Ishikawa (cell line): ENCODE measurements around the gene FTHL17.

Source experiments
- CEBPB ChIP-seq: IDR thresholded peaks from 2 replicates; pipeline ENCODE4 v1.6.1; 2012
- CREB1 ChIP-seq: IDR thresholded peaks from 2 replicates; pipeline ENCODE4 v1.6.1; 2012; ENCODE audit warnings: low read depth
- EGR1 ChIP-seq: IDR thresholded peaks from 2 replicates; pipeline ENCODE4 v1.6.1; 2012
- EP300 ChIP-seq: IDR thresholded peaks from 2 replicates; pipeline ENCODE4 v1.6.1; 2012; ENCODE audit warnings: borderline replicate concordance
- FOXM1 ChIP-seq: IDR thresholded peaks from 2 replicates; pipeline ENCODE4 v1.6.1; 2012; ENCODE audit warnings: low read depth, borderline replicate concordance
- MAX ChIP-seq: IDR thresholded peaks from 2 replicates; pipeline ENCODE4 v1.6.1; 2012
- NFIC ChIP-seq: IDR thresholded peaks from 2 replicates; pipeline ENCODE4 v1.6.1; 2012
- RAD21 ChIP-seq: IDR thresholded peaks from 2 replicates; pipeline ENCODE4 v1.6.1; 2012; ENCODE audit warnings: low read depth
- TAF1 ChIP-seq: IDR thresholded peaks from 2 replicates; pipeline ENCODE4 v1.6.1; 2012; ENCODE audit warnings: low read depth, mild to moderate bottlenecking
- TCF12 ChIP-seq: IDR thresholded peaks from 2 replicates; pipeline ENCODE4 v1.6.1; 2012; ENCODE audit warnings: low read depth
- TEAD4 ChIP-seq: IDR thresholded peaks from 2 replicates; pipeline ENCODE4 v1.6.1; 2012
- USF1 ChIP-seq: IDR thresholded peaks from 2 replicates; pipeline ENCODE4 v1.6.1; 2012
- YY1 ChIP-seq: IDR thresholded peaks from 2 replicates; pipeline ENCODE4 v1.6.1; 2012; ENCODE audit warnings: low read depth
- ZBTB7A ChIP-seq: IDR thresholded peaks from 2 replicates; pipeline ENCODE4 v1.6.1; 2012; ENCODE audit warnings: low read depth
- TF ChIP-seq, protein P1 (sequence below): IDR thresholded peaks from 2 replicates; pipeline ENCODE4 v1.6.1; 2012; ENCODE audit warnings: low read depth, mild to moderate bottlenecking

FTHL17 gene

GRCh38 chrX:31110657-31111056, 38.8 kb upstream of the FTHL17 start:
- TF ChIP-seq ZBTB7A (no peak), NFIC (no peak), FOXM1 (no peak), MAX (no peak), CREB1 (no peak), YY1 (no peak), USF1 (no peak), RAD21 (no peak), EGR1 (no peak), EP300 (no peak)

- TF ChIP-seq MAX (no peak), CEBPB (no peak), RAD21 (no peak), EP300 (no peak), USF1 (no peak), TEAD4 (no peak), CREB1 (no peak), TCF12 (no peak), NFIC (no peak), YY1 (no peak), EGR1 (no peak), TAF1 (no peak), FOXM1 (no peak), ZBTB7A (no peak)
- TF ChIP-seq, protein P1, sequence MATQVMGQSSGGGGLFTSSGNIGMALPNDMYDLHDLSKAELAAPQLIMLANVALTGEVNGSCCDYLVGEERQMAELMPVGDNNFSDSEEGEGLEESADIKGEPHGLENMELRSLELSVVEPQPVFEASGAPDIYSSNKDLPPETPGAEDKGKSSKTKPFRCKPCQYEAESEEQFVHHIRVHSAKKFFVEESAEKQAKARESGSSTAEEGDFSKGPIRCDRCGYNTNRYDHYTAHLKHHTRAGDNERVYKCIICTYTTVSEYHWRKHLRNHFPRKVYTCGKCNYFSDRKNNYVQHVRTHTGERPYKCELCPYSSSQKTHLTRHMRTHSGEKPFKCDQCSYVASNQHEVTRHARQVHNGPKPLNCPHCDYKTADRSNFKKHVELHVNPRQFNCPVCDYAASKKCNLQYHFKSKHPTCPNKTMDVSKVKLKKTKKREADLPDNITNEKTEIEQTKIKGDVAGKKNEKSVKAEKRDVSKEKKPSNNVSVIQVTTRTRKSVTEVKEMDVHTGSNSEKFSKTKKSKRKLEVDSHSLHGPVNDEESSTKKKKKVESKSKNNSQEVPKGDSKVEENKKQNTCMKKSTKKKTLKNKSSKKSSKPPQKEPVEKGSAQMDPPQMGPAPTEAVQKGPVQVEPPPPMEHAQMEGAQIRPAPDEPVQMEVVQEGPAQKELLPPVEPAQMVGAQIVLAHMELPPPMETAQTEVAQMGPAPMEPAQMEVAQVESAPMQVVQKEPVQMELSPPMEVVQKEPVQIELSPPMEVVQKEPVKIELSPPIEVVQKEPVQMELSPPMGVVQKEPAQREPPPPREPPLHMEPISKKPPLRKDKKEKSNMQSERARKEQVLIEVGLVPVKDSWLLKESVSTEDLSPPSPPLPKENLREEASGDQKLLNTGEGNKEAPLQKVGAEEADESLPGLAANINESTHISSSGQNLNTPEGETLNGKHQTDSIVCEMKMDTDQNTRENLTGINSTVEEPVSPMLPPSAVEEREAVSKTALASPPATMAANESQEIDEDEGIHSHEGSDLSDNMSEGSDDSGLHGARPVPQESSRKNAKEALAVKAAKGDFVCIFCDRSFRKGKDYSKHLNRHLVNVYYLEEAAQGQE, result no peak
Measured at GRCh38 chrX:31099536-31100090, 27.8 kb upstream of the FTHL17 start.

DNA sequence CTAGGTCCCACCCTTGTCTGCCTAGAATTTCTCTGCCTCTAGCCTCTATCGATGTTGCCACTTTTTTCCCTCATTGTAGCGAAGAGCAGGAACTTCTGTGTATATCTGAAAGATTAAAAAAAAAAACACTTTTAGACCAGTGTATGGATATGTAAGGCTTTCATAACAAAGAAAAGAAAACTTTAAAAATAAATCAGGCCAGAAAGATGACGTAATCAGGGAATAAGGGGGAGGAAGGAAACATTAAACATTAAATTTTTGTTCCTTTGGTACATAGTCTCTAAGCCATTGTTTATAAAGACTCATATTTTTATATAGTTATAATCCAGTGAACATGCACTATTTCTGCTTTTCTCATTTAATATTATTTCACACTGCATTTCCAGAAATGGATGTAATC, 26.2 kb upstream of the FTHL17 start:
- TF ChIP-seq ZBTB7A (no peak), FOXM1 (no peak), CEBPB (no peak), EP300 (no peak), YY1 (no peak), USF1 (no peak), NFIC (no peak), TEAD4 (no peak), MAX (no peak), CREB1 (no peak), TAF1 (no peak), EGR1 (no peak), RAD21 (no peak), TCF12 (no peak)
- TF ChIP-seq, protein P1, result no peak

- TF ChIP-seq CREB1 (no peak), CEBPB (no peak), TEAD4 (no peak), YY1 (no peak), NFIC (no peak), ZBTB7A (no peak), USF1 (no peak), MAX (no peak), TCF12 (no peak), EP300 (no peak), FOXM1 (no peak), RAD21 (no peak), EGR1 (no peak), TAF1 (no peak)
- TF ChIP-seq, protein P1, result no peak
Measured at GRCh38 chrX:31093639-31093975, 21.8 kb upstream of the FTHL17 start.
